Left kidney (tissue), 2 donors: ENCODE data around the gene ETF1. TPM values are rescaled to one million over a fixed set of nuclear protein-coding genes. Genes with fewer than 3 reads are reported as not detected.

Experiments
- DNase-seq: peaks from one replicate; pipeline ENCODE4 v3.0.0-alpha.2; 2013
- polyA plus RNA-seq: library from polyadenylated mRNA; unstranded; fragments of 120-200 nt; gene quantifications from one replicate; pipeline ENCODE4 v1.2.1, GENCODE V29; 2013; ENCODE audit not compliant: insufficient read length

The ETF1 gene
- polyA plus RNA-seq, 1 donor: 88.6 TPM

DNA sequence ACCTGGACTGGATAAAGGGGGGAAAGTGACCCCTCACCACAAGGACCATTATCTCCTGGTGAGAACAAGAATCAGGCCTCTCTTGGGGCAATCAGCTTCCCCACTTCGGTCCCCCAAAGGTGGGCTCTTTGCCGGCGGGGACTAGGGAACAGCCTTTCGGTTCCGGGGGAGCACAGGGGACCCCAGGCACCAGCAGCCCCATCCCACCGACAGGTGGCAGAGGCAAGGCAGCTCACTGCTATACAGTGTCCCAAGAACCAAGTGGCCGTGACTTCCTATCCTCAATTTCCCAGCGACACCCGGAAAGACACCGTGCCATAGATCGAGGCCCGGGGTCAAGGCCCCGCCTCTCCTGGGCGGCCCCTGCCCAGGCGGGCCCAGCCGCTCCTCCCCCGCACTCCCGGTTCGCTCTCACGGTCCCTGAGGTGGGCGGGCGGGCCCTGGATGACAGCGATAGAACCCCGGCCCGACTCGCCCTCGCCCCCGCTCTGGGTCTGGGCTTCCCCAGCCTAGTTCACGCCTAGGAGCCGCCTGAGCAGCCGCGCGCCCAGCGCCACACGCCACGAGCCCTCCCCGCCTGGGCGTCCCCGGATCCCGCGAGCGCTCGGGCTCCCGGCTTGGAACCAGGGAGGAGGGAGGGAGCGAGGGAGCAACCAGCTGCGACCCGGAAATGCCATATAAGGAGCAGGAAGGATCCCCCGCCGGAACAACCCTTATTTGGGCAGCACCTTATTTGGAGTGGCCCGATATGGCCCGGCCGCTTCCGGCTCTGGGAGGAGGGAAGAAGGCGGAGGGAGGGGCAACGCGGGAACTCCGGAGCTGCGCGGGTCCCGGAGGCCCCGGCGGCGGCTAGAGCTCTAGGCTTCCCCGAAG is 78.4 kb downstream of the ETF1 start:
- peak; percentile 99 for DNase-seq

DNA sequence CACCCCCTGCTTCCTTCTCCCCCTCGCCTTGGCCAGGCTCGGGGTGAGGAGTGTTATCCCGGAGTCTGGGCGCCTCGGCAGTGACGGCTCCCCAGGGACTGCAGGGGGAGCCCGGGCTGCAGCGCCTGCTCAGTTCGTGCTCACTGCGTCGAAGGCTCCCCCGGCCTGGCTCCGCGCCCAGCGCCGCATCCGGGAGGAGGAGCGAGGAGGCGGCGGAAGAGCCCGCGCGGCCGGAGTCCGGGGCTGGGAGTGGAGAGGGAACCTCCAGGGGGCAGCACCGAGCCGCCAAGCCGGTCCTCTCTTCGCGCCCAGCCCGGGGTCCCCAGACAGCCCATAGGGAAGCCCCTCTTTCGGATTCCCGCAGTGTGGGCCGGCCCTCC is 79.0 kb downstream of the ETF1 start:
- DNase-seq: peak; percentile 96

DNA sequence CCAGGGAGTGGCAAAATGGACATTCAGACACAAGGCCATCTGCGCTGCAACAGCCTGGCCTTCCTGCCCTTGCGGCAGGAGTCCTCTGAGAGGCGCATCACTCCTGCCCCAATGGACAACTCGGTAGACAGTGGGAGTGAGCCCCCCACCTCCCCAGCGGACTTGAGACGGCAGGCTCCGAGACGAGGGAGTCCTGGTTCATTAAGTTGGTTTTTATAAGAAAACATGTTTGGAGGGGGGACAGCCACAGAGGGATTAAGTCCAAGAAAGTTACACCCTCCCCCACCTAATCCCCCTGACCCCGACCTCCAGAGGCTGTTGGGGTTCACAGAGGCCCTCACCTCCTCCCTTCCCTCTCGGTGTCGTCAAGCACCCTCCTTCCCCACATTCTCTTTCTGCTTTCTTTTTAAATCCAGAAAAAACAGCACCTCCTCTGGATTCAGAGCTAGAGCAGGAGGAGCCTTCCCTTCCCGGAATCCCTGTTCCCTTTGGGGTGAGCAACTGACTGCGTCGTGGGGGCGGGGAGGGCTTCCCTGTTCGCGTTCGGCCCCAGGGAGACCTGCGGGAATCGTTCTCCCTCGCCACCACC is 79.5 kb downstream of the ETF1 start:
- DNase-seq: no peak

DNA sequence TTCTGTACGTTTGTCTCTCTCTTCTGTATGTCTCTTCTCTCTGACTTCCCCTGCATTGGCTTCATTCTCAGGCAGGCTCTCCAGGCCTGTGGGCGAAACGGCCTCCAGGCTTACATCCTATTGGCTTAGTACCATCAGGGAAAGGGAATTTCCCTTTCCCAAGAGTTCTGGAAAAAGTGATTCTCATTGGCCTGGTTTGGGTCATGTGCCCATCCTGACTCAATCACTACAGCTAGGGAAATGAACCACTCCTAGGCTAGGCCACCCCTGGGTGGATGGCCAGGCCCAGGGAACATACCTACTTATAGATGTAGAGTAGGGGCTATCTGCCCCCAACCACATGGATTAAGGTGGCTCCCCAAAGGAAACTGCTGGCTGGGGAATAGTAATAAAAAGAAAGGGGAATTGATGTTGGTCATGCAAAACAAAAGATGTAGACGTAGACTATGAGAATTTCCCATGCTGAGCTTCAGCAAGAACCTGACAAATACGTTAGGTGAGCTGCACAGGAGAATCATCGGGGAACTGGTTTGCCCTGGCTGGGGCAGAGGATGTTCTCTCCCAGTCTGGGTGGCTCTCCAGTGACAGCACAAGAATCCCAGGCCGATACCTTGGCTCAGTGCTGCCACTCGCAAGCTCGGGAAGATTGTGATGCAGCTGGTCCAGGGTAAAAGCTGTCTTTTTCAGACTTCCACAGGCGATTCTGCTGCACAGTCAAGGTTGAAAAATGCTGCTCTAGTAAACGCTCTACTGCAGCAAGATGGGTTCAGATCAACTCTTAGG is 81.5 kb downstream of the ETF1 start:
- no peak for DNase-seq

DNA sequence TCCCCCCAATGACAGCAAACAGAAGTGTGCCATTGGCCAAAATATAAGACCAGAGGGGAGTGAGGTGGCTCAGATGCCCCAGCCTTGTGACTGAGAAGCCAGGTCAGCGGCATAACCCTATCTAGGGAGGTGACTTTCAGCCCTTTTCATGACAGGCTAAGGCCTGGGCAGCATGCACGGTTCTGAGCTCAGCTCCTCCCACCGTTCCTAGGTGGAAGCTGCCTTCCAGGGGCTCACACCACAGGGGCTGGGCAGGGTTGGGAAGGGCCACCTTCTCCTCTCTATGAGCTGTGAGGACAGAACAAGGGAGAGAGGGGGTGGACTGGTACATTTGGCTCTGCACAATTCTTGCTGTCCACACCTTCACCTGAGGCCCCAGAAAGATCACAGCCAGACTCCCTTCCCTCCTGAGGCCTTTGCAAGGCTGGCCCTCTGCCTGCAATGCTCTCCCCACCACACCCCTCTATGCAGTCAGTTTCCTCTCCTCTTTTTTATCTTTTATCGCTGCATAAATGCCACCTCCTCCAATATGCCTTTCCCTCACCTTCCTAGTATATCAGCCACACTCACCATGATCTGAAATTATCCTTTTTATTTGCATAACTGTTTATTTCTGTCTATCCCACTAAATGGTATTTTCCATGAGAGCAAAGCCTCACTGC is 82.9 kb downstream of the ETF1 start:
- no peak for DNase-seq

DNA sequence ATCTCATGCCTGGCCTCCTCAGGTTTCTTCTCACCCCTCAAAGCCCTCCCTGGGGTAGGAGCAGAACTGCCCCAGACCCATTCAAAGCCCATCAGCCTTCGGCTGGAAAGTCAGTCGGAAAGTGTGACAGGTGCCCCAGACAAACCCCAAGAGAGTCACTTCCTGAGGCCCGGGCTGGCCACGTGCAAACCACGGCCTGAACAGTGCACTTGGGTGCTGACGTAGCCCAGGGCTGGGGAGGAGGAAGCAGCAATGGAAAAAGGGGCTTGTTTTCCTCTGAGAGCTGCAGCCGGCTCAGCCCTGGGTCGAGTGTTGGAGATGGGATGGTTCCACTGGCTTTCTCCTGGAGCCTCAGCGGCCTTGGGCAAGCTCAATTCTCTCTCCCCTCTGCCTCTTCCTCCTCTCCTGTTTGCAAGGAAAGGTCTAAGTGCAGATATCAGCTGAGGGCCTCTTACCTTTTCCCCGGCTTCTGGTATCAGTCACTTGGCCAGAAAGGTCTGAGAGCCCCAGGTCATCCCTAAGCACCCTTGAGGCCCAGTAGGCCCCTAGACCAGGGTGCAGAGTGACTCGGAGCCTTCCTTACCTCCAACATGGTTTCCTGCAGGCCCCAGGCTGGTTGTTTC is 83.6 kb downstream of the ETF1 start:
- DNase-seq: no peak

DNA sequence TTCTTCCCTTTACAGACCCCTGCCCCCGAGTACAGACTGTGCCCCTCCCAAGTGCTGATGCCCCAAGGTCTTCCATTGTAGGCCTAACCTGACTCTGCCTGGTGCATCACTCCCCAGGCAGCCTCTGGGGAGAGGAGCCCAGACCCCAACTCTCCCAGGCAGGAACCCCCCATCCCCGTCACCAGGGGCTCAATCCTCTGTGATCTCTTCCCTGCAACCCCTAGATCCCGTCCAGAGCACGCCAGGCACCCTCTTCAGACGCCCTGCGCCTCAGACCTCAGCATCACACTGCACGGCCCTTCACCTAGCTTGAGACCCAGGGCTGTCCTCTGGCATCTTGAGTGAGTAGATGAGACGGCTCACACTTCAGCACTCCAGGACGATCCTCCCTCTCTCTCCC is 84.2 kb downstream of the ETF1 start:
- DNase-seq: no peak

DNA sequence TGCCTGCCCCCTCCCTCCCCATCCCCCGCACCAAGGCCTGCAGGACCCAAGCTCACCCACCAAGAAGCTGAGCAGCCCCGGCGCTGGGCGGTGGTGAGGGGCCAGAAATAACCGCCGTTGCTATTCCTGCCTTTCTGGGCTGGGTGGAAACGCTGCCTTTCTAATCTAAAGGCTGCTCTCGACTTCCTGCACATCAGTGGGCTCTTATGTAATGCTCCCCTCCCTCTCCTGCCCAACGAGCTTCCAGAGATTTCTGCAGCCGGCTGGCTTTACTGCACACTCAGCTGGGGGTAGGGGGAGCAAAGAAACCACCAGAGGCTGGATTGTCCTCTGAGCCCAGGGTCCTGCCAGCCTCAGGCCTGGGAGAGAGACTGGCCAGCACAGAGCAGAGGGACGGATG is 84.7 kb downstream of the ETF1 start:
- no peak for DNase-seq

DNA sequence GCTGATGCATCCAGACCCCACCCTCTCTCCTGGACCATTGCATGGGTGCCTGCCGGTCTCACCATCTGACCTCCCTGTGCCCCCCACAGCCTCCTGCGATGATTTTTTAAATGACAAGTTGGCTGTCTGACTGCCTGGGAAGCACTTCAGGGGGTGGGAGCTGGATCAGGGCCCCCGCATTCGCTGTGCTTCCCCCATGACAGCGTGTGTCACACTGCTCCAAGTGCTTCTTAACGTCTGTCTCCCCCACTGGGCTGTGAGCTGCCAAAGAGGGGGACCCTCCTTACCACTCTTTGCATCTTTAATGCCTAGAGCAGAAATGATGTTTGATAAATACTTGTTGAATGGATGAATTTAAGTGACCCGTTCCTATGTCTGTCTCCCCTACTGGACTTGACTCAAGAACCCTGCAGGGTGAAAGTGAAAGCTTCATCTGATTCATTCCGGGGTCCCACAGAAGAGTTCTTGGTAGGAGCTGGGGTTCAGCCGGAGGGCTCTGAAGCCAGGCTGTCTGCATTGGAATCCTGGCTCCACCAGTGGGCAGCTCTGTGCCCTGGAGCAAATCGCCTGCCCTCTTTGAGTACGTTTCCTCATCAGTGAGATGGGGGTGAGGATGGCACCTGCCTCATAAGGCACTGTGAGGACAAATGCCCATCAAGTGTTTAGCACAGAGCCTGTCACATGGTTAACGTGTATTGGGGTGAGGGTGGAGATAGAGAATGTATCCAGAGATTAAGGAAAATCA is 85.3 kb downstream of the ETF1 start:
- DNase-seq: no peak

Other genes starting within 250 kb of the ETF1 start
- gene CDC25C, start 211.4 kb downstream of the ETF1 start, polyA plus RNA-seq: 11.7 TPM
- gene FAM53C, start 205.0 kb downstream of the ETF1 start, polyA plus RNA-seq: 35.2 TPM
- gene KDM3B, start 190.6 kb downstream of the ETF1 start, polyA plus RNA-seq: 116 TPM
- gene REEP2, start 104.2 kb downstream of the ETF1 start, polyA plus RNA-seq: 10.1 TPM
- 244 TPM for gene EGR1, start 77.8 kb downstream of the ETF1 start, polyA plus RNA-seq
- gene HSPA9, start 32.2 kb upstream of the ETF1 start, polyA plus RNA-seq: 365 TPM
- gene CTNNA1, start 210.2 kb upstream of the ETF1 start, polyA plus RNA-seq: 423 TPM